ENCODE data around the gene LILRA2.
"Not testable (repeated sequence)": the region's sequence is repeated elsewhere in the genome, so short reads cannot be mapped to it uniquely, and the experiment has no call there.

GRCh38 chr19:54627912-54628311, 54.3 kb downstream of the LILRA2 start:
- TF ChIP-seq, protein P1, sequence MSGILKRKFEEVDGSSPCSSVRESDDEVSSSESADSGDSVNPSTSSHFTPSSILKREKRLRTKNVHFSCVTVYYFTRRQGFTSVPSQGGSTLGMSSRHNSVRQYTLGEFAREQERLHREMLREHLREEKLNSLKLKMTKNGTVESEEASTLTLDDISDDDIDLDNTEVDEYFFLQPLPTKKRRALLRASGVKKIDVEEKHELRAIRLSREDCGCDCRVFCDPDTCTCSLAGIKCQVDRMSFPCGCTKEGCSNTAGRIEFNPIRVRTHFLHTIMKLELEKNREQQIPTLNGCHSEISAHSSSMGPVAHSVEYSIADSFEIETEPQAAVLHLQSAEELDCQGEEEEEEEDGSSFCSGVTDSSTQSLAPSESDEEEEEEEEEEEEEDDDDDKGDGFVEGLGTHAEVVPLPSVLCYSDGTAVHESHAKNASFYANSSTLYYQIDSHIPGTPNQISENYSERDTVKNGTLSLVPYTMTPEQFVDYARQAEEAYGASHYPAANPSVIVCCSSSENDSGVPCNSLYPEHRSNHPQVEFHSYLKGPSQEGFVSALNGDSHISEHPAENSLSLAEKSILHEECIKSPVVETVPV (CRISPR knock-in tag; IDR thresholded peaks at IDR 0.05), result not testable (repeated sequence)
- TF ChIP-seq TOX (CRISPR knock-in tag; IDR thresholded peaks at IDR 0.05; ENCODE audit: borderline replicate concordance); CSDC2 (CRISPR knock-in tag; IDR thresholded peaks at IDR 0.05); PATZ1 (CRISPR knock-in tag; IDR thresholded peaks at IDR 0.05; ENCODE audit: borderline replicate concordance); ZNF8 (CRISPR knock-in tag; IDR thresholded peaks at IDR 0.05); BACH2 (CRISPR knock-in tag; IDR thresholded peaks at IDR 0.05; ENCODE audit: borderline replicate concordance); ARNTL (CRISPR knock-in tag; IDR thresholded peaks at IDR 0.05; ENCODE audit: borderline replicate concordance, low read depth); ZC3H10 (CRISPR knock-in tag; IDR thresholded peaks at IDR 0.05); RARB (CRISPR knock-in tag; IDR thresholded peaks at IDR 0.05); ISL1 (CRISPR knock-in tag; IDR thresholded peaks at IDR 0.05); ESRRG (CRISPR knock-in tag; IDR thresholded peaks at IDR 0.05): not testable (repeated sequence)
- TF ChIP-seq, protein P2, sequence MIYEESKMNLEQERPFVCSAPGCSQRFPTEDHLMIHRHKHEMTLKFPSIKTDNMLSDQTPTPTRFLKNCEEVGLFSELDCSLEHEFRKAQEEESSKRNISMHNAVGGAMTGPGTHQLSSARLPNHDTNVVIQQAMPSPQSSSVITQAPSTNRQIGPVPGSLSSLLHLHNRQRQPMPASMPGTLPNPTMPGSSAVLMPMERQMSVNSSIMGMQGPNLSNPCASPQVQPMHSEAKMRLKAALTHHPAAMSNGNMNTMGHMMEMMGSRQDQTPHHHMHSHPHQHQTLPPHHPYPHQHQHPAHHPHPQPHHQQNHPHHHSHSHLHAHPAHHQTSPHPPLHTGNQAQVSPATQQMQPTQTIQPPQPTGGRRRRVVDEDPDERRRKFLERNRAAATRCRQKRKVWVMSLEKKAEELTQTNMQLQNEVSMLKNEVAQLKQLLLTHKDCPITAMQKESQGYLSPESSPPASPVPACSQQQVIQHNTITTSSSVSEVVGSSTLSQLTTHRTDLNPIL (CRISPR knock-in tag; IDR thresholded peaks at IDR 0.05; ENCODE audit: low read depth), result not testable (repeated sequence)

Measured in SK-N-SH treated with all-trans-retinoic acid at 6 μM for 48 hours (cell line).